HG03139 (cell line): Measurements from ENCODE around the gene PACSIN1.

Experiments used
- ATAC-seq: cut with Tn5 transposase; IDR thresholded peaks from one replicate; pipeline ENCODE4 v1.9.1; 2021; ENCODE audit not compliant: unreplicated experiment

PACSIN1 gene

DNA sequence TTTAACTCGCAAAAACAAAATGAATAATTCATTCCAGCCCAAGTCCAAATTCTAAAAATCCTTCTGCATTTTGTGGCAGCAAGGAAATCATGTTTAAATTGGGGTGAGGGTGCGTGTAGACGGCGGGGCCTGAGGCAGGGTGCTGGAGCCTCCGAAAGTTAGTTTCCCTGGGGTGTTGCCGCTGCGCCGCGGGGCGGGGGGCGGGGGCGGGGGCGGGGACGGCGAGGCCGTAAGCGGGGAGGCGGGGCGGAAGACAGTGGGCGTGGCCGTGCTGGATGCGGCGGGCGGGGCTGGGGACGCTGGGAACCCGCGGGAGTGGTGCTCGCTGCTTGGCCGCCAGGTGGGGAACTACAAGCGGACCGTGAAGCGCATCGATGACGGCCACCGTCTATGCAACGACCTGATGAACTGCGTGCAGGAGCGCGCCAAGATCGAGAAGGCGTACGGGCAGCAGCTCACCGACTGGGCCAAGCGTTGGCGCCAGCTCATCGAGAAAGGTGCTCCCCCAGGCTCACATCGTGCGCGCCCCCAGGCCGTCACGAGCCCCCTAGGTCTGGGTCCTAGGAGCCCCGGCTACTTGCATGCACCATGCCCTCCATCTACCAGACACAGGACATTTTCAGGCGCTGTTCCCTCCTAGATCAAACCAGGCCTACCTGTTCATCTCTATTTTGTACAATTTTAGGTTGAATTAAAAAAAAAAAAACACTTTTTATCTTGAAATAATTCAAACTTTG lies 61.3 kb downstream of the PACSIN1 start:
- ATAC-seq, result peak; percentile 84

DNA sequence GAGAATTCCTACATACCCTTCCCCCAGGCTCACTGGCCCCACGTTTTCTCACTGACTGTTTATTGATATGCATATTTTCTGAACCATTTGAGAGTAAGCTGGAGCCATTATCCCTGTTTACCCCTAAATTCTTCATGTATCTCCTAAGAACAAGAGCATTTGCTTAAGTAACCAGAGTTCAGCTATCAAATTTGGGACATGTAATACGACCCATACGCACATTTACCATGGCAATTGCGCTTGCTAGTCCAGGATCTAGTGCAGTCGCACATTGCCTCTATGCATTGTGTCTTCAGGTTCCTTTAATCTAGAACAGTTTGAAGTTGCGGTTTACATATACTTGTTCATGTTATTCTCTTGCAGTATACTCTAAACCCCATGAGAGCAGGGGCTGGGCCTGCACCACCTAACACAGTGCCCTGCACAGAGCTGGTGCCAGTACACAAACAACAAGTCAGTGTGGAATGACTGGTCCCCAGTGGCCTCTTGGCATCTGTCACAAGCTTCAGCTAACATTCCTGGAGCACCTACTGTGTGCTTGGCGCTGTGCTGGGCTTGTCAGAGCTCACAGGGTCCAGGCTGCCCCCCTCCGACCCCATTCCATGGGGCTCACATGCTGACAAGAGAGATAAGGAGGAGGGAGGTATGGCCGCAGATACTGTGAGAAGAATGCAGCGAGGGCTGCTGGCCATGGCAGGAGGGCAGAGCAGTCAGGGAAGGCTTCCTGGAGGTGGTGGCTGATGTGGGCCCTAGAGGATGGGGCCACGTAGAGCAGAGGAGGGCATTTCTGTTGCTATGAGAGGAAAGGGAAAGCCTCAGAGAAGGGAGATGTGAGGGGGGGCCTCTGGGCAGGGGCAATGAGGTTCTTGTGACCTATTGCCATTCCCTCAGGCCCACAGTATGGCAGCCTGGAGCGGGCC lies 62.1 kb downstream of the PACSIN1 start:
- ATAC-seq, result no peak

DNA sequence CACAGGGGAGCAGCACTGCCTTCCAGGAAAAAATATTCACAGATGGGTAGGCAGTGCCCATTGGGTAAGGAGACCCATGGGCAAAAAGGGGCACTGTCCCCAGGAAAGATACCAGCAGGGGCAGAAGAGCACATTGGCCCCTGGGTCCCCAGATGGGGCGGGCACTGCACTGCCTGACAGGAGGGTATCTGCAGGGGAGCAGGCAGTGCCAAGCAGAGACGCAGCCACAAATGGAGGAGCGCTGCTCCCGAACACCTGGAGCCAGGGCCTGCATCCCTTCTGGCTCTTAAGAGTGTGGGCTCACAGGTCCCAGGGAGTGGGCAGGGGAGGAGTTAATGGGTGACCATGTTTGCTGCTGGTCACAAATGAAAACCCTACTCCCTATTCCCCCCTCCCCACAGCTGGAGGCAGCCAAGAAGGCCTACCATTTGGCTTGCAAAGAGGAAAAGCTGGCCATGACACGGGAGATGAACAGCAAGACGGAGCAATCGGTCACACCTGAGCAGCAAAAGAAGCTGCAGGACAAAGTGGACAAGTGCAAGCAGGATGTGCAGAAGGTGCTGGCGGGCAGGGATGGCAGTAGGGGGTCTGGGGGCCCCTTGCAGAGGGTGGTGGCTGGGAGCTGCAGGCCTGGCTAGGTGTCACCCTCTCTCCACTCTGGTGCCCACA lies 63.3 kb downstream of the PACSIN1 start:
- no peak for ATAC-seq

GRCh38 chr6:34529665-34530327 lies 63.9 kb downstream of the PACSIN1 start:
- no peak for ATAC-seq

DNA sequence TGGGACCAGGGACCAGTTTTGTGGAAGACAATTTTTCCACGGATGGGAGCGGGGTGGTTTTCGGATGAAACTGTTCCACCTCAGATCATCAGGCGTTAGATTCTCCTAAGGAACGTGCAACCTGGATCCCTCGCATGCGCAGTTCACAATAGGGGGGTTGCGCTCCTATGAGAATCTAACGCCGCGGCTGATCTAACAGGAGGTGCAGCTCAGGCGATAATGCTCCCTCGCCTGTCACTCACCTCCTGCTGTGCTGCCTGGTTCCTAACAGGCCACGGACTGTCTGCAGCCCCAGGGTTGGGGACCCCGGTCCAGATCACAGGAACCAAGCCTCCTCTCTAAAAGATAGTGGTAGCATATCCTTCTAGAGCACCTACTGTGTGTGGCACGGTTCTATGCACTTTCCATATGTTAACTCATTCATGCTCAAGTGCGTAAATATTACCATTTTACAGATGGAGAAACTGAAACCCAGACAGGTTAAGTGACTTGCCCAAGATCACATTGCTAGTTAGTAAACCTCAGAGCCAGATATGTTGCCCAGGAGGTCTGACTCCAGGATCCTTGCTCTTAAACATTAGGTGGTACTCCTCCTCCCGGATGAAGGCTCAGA lies 65.0 kb downstream of the PACSIN1 start:
- ATAC-seq, result no peak

DNA sequence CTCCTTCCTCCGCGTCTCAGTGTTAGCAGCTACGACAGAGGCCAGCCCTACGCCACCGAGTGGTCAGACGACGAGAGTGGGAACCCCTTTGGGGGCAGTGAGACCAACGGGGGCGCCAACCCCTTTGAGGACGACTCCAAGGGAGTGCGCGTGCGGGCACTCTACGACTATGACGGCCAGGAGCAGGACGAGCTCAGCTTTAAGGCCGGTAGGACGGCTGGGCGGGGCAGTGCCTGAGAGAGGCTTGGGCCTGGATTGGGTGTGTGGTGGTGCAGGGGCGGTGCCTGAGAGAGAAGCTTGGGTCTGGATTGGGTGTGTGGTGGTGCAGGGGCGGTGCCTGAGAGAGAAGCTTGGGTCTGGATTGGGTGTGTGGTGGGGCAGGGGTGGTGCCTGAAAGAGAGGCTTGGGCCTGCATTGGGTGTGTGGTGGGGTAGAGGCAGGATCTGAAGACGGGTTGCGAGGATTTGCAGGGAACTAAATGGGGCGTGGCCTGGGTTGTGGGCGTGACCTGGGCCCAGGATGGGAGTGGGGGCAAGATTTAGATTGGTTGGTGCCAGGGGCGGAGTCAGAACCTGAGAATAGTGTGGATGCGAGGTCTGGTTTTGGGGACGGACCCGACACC lies 65.8 kb downstream of the PACSIN1 start:
- ATAC-seq, result no peak

- ATAC-seq, result no peak
Measured at GRCh38 chr6:34532230-34532629, 66.4 kb downstream of the PACSIN1 start.

- no peak for ATAC-seq
Measured at GRCh38 chr6:34534146-34534545, 68.3 kb downstream of the PACSIN1 start.

- no peak for ATAC-seq
Measured at GRCh38 chr6:34534656-34535055, 68.8 kb downstream of the PACSIN1 start.

GRCh38 chr6:34535199-34535598 lies 69.3 kb downstream of the PACSIN1 start:
- ATAC-seq, result no peak

- no peak for ATAC-seq
Measured at GRCh38 chr6:34535646-34536045, 69.8 kb downstream of the PACSIN1 start.

DNA sequence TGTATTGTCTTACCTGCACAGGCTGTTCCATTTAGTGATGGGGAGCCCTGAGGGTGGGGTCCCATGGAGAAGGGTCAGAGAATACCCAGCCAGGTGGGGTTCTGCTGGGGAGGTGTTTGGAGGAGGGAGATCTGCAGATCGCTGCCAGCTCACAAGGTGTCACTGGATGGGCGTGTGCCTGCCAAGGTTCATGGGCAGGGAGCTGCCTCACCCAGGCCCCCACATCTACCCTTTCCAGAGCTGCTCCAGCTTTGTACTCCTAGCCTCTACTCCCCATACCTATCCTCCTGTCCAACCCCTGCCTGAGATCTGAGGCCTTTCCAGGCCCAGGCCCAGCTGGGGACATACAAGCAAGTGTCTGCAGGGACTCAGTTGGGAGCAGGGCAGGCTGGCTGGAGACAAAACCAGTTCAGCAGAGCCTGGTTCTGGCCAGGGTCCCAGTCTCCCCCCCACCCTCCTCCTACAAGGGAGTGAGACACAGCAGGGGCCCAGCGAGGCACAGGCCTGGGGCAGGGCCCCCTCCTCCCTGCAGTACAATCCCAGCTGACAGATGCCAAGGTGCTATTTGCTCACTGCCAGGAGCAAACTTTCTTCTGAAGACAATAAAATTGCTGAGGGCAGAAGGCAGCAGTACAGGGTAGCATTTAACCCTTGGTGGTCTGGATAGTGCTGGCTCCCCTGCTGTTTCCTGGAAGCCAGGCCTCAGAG lies 70.5 kb downstream of the PACSIN1 start:
- ATAC-seq, result no peak

DNA sequence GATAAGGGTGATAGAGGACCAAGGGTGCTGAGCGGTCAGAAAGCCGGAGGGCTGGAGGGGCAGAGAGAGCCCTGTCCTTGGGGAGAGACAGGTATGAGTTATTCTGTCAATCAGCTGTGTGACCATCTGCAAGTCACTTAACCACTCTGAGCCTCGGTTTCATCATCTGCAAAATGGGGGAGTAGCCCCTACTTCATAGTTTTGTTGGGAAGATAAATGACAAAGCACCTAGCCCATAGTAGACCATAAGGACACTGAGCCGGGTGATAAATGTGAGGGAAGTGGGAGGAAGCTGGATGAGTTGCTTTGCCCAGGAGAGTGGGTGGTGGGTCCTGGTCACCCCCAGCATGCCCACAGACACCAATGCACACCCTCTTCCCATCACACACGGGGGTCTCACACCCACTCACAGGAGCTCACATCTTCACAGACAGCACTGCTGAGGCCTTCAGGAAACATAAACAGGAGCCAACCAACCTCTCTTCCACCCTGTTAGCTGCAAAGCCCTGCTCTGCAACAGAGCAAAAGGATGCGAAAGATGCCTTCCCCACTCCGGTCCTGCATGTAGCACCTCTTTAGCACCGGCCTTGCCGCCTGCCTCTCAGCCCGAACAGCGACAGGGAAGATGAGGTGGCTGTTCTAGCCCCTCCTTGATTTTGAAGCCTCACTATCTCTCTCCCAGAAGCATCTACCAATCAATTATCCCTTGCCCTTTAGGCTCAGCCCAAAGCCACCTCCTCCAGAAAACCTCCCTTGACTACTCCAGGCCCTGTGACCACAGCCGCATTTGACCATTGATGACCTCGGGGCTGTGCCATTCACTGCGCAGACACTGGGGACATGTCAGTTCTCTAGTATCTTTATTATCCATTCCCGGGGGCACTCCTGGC lies 71.3 kb downstream of the PACSIN1 start:
- no peak for ATAC-seq

GRCh38 chr6:34537922-34538550 lies 72.2 kb downstream of the PACSIN1 start:
- ATAC-seq, result no peak

GRCh38 chr6:34538581-34538980 lies 72.7 kb downstream of the PACSIN1 start:
- ATAC-seq, result no peak

GRCh38 chr6:34539181-34539580 lies 73.3 kb downstream of the PACSIN1 start:
- ATAC-seq, result no peak

GRCh38 chr6:34540222-34540621 lies 74.3 kb downstream of the PACSIN1 start:
- ATAC-seq, result no peak

- ATAC-seq, result no peak
Measured at GRCh38 chr6:34540841-34541240, 75.0 kb downstream of the PACSIN1 start.
